ENCODE measurements around the gene HYI.

HYI gene

DNA sequence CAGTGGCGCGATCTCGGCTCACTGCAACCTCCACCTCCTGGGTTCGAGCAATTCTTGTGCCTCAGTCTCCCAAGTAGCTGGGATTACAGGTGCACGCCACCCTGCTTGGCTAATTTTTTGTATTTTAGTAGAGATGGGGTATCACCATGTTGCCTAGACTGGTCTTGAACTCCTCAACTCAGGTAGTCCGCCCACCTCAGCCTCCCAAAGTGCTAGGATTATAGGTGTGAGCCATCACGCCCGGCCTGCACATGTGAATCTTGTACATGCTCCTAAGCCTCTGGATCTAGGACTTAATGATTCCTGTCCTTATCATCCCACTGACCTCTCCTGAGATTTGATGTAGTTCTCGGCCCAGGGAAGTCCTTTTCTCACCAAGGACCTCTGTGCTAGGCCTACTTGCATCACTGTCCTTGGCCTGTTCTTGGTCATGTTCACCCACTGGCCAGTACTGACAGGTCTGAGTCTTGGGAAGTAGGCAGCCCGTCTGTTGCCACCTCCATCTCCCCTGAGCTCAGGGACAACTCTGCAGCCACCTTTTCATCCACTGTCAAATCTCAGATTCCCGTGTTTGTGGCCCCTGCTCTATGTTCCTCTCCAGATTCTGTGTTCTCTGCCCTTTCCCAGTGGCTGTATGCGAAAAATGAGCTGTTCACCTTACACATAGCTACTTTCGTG lies 9.4 kb downstream of the HYI start:
- DNase-seq, result no peak

DNA sequence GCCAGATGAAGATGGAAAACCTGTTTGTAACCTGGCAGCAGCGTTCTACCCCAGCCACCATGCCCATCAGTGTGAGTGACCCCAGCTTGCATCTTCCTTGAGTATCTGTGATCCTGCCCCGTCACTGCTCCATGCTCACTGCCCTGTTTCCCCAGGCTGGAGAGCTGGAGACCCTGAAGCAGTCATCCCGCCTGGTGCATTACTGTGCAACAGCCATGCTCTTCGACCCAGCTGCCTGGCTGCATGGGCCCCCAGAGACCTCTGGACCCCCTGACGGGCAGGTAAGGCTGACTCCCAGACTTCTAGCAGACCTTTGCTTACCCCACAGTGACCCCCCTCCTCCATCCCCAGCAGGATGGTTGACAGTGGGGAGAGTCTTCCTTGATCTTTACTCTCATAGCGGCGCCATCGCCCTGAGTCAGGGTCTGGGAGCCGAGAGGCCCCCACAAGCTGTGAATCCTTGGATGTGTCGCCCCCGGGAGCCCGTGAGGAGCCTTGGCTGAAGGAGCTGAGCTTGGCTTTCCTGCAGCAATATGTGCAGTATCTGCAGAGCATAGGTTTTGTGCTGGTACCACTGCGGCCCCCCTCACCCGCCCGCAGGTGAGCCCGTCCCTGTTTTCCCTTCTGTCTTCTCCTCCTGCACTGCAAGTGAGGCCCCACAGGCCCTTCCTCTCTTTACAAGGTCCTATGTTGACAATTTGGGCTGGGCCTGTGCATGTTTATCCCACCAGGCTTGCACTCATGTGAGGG lies 10.4 kb downstream of the HYI start:
- DNase-seq, result no peak

DNA sequence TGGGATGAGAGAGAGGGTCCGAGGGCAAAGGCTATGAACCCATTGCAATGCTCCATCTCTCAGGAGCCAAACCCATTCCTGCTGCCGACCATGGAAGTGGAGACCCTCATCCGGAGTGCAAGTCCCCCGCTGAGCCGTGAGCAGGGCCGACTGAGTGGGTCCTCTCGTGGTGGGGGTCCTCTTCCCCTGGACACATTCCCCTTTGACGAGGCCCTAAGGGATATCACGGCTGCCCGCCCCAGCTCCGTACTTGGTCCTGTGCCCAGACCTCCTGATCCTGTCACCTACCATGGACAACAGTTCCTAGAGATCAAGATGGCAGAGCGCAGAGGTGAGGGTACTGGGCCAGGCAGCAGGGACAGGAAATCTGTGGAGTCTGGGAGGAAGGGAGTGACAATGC lies 11.0 kb downstream of the HYI start:
- no peak for DNase-seq

DNA sequence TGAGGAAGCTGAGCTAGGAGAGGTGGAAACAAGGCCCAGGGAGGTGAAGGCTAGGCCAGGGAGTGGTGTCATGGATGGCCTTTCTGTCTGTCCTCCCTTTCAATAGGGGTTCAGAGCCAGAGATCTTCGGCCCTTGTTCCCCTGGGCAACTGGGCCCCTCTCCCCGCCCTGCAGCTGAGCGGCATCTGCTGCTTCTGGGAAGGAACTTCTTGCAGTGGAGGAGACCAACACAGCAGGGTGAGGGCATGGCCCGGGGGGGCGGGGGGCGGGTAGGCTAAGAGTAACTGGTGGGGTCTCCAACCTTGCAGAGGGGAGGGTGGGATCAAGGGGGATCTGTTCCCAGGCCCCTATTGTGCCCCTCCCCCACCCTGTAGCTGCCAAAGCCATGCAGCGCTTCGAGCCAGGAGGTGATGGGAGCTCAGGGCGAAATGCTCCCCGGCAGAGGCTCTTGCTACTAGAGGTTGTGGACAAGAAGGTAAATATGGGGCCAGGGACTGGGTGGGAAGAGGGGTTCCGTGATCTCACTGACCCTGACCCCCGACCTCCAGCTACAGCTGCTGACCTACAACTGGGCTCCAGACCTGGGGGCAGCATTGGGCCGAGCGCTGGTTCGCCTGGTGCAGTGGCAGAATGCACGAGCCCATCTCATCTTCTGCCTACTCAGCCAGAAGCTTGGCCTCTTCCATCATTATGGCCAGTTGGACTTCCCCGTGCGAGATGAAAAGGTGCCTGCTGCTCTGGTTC lies 11.7 kb downstream of the HYI start:
- DNase-seq, result no peak

DNA sequence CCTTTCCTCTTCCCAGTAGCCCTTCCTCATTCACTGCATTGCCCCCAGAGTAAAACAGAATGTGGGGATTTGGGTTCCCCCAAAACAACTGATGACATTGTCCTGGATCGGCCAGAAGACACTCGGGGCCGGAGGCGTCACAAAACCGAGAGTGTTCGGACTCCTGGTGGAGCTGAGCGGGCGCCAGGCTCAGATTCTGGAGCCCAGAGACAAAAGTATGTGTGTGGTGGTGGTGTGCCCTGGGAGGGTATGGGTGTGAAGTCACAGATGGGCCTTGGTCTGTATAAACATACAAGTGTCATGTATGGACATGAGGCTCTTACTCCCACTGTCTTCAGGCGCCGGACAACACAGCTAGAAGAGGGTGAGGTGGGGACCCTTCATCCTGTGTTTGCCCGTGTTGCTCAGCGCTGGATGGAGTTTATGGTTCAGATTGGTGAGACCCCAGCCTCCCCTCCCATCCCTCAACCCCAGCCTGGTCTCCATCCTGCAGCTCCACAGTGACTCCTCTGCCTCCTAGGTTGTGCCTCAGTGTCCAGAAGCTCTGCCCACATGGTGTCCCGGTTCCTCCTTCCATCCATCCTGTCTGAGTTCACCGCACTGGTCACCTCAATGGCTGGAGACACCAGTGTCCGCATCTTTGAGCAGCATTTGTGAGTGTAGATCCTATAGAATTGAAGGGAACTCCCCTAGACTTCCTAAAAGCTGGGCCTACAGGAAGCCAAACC lies 12.4 kb downstream of the HYI start:
- no peak for DNase-seq

DNA sequence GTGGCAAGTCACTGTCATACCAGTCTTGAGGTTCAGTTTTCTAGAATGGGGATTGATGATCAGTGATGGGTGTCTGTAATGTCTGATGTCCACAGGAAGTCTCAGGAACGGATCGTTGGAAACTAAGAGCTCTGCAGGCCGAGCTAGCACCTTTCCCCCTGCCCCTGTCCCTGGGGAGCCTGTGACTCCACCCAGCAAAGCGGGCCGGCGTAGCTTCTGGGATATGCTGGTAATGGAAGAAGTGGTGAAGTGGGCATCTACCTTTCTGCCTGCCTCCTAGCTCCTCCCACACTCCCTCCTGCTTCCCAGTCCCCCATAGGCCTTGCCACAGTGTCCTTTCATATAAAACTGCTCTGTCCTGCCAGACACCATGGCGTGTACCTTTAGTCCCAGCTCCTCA lies 13.4 kb downstream of the HYI start:
- no peak for DNase-seq

DNA sequence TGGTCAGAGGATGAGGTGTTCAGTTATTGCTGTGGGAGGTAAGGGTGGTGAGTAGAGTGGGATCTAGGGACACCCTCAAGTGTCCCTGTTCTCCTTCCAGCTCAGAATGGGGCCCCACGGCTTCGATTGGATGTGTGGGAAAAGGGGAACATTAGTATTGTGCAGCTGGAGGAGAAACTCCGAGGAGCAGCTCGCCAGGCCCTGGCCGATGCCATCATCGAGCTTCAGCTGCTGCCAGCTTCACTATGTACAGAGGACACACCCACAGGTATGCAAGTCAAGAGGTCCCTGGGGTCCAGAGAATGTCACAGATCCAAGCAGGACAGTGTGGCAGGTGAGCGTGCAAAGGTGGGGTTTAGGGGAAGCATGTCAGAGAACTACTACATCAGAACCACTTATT lies 13.9 kb downstream of the HYI start:
- no peak for DNase-seq

DNA sequence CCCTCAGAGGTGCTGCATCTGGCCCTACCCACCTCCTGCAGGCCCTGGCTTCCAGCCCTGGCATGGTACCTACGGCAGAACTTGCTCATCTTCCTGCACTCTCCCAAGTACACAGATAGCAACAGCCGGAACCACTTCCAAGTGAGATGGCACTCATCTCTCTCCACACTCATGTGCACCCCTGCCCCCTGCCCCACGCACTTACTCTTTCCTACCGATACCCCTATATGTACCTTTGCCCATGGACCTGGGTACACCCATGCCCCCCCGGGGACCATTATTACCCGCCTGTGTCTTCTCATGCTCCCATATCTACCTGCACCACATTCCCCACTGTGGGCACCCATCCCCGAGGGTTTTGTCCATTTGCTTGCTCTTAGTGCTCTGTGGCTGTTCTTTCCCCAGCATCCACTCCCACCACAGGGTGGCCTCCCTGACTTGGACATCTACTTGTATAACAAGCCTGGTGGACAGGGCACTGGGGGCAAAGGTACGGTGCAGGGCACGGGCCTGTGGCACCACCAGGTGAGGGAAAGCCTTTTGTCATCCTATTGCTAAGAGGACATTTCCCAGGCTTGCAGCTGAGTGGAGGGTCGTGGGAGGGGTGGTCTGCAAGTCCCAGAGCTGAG lies 14.7 kb downstream of the HYI start:
- DNase-seq, result no peak

DNA sequence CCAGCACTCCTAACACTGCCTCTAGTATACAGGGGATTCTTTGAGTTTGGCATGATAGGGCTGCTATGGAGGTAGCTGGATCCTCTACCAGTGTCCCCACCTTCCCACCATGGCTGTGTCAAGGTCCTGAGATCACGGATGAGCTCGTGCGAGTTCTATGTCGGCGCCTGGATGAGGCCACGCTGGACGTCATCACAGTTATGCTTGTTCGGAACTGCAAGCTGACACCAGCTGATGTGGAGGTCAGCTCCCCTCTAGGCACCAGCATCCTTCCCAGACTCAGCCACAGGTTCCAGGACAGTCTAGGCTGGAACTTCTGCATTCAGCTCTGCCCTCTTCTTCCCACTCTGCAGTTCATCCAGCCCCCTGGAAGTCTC lies 15.2 kb downstream of the HYI start:
- DNase-seq, result no peak

DNA sequence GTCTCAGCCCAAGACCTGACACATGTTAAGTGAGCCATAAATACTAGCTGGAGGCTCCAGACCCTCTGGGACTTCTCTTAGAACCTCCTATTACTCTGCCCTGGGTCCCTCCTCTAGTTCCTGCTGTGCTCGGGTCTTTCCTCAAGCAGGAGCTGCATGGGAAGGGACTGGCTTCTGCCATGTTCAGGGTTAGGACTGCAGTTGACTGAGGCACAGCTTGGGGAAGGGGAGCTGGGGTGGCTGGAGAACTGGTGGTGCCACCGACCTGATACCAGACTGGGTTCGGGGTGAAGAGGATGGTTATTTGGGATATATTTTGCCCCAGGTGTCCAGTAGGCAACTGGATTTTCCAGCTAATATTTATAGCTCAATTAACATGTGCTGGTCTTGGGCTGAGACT lies 15.7 kb downstream of the HYI start:
- no peak for DNase-seq

DNA sequence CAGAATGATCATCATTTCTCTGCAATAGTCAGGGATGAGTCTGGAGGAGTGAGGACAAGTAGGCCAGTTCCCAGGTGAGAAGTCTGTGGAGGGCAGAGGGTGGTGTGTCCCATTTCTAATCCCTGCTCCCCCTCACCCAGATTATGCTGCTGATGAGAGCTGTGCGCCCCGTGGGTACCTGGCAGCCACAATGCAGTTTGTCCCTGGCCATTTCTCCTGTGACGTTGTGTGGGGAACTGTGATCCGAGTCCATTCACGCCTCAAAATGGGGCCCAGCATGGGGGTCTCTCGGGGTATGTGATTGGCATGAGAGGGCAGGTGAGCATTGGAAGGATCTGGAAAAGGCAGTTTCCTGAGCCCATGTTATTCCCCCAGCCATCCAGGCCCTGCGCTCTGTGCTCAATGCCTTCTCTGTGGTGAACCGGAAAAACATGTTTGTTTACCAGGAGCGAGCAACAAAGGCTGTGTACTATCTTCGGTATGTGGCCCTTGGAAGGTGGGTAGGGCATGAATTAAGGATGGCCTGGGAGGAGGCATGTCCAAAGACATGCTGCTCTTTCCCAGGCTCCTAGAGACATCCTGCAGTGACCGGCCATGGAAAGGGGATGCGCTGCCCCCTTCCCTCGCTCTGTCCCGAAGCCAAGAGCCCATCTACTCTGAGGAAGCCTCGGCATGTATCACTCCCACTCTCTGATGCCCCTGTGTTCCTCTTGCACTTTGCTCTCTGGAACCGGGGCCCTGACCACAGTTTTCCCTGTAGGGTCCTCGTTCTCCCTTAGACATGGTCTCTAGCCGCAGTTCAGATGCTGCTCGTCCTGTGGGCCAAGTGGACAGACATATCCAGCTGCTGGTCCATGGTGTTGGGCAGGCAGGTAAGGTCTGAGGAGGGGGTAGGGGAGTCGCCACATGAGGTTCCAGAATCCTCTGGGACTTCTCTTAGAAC lies 16.4 kb downstream of the HYI start:
- DNase-seq, result no peak

DNA sequence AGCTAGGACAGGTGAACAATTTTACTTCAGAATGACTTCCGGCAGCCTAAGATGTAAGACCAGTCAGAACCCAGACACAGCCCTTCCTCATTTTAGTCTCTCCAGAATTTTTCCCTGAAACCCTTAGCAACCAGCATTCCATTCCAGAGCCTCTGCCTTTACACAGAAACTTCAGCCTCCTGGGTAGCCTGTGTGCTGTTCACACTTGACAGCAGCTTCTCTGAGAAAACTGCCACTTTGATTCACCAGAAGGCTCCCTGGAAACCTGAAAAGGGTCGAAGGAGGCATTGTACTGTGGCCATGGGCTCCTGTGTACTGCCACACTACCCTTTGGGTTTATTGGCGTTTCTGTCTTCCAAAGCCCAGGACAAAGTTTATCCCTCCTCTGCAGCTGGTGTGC lies 17.4 kb downstream of the HYI start:
- no peak for DNase-seq

DNA sequence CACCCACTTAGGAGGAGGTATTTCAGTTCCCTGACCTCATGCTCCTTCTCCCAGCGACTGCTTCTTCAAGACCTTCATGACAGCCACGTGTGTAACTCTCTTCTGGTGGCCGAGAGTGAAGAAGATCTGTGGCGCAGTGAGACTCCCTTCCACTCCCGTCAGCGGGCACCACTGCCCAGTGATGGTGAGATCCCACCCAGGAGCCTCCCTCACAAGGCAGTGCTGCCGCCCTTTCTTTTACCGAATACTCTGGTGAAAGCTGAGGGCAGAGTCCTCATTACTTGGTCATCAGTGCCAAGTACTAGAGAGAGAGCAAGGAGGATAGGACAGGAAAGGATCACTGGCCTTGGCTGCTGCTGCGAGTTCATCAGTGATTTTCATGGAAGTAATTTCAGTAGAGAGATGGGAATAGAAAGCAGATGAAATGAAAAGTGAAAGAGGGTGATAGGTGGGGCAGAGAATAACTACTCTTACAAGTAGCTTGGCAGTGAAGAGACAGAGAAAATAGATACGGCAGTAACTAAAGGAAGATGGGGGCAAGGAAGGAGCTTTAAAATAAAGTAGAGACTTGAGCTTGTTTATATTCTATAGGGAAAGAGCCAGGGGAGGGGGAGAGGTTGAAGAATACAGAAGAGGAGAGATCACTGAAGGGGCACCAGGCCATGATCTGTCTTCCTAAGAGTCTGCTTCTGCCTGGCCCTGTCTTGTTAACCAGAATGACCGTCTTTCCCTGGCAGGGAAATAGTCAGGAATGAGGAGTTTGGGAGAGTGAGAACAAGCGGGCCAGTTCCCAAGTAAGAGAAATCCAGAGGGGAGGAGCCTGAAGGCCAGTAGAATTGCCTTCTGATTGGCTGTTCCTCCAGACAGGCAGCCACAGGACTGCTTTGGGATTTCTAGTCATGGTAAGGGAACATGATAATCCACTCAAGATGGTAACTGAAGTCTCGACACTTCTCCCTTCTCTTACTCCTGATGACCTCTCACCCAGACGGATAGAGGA lies 18.3 kb downstream of the HYI start:
- no peak for DNase-seq

DNA sequence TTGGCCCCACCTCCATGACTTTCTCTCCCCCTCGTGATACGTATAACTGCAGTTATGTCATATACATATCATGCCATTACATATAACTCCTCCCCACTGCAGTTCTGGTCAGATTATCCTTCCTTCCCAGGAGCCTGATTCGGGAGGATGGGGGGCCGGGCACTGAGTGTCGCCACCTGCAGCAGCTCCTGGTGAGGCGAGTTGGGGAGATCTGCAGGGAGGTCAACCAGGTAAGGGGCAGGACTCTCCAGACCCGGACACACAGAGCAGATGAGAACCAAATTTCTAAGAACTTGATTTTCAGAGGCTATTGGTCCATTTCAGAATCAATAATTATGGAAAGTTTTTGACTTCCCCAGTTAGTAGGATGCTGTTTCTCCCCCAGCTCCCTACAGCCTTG lies 19.5 kb downstream of the HYI start:
- DNase-seq, result no peak

DNA sequence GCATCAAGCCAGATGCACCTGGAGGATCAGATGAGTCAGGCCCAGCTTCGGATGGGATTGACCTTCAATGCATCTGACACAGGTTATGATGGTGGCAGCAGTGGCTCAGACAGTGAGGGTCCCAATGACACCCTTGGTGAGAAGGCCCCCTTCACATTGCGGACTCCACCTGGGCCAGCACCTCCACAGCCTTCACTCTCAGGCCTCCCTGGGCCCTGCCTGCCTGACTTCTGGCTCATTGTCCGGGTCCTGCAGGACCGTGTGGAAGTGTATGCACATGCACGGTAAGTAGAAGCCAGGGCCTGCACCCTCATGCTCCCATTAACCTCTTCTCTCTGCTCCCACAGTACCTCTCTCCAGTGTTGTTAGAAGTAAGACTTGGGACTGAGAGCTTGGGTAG lies 20.8 kb downstream of the HYI start:
- DNase-seq, result no peak

DNA sequence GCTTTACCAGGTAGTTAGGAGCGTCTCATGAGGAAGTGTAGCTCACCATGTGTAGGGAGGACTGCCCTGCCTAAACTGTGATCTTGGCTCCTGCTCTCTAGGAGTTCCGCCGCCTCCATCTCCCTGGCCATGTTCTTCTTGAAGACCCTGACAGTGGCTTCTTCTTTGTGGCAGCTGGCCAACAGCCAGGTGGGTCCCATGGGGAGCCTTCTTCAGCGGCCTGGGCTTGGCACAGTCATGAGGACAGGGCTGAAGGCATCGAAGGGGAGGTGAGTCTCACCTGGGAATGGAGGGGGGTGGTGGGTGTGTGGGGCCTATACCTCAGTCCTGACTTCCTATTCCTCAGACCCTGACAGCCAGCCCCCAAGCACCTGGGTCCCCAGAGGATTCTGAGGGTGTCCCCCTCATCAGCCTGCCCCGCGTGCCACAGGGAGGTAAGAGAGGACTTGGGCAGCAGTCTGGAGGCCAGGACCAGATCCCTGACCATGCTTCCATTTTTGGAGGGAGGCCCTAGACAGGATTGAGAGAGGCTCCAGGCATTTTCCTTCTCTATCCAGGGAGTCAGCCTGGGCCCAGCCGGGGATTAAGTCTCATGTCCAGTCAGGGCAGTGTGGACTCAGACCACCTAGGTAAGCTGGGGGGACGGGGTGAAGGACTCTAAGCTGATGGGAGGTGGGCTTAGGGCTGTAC lies 21.4 kb downstream of the HYI start:
- DNase-seq, result no peak

DNA sequence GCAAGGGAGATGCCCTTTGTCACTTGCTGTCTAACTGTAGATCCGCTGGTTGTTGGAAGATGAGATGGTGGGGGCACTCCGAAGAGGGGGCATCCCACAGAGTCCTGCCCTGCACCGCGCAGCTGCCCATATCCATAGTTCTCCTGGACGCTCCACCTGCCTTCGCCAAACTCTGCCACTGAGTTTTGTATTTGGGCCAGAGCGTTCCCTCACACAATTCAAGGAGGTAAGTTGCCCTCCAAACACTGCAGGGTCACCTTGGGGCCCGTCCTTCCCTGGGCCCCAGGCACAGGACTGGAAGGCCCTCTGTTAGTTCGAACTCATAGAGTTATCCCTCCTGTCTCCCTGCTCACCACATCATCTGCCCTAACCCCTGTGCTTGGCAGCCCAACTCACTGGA lies 22.1 kb downstream of the HYI start:
- no peak for DNase-seq

DNA sequence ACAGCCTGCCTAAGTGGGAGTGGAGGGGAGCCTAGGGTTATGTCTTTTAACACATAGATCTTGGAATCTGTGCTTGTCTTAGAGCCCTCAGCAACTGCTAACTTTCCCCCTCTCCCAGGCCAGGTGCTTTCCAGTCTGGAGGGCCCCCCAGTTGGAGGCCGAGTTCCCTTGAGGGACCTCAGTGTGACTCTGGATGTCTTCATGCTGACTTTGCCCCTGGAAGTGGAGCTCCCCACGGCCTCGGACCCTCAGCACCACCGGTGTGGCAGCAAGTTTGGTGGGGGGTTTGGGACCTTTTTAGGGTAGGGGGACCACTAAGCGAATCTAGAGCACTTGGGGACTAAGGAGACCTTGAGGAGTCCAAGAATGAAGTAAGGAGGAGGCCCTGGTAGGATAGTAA lies 22.9 kb downstream of the HYI start:
- no peak for DNase-seq

DNA sequence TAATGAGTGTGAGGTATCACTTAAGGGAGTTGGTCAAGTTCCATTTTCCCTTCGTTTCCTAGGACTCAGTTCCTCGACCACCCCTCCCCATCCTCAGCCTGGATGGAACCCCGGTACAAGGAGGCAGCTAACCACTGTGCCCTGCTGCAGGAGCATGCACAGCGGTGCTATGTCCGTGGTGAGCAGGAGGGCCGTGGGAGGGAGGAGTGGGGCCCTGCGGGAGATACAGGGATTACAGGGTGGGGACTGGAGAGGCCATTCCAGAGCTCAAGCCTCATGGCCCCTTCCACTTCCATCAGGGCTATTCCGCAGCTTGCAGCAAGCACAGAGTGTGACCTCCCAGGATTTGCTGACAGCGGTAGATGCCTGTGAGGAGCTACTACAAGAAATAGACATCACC lies 25.8 kb downstream of the HYI start:
- no peak for DNase-seq

DNA sequence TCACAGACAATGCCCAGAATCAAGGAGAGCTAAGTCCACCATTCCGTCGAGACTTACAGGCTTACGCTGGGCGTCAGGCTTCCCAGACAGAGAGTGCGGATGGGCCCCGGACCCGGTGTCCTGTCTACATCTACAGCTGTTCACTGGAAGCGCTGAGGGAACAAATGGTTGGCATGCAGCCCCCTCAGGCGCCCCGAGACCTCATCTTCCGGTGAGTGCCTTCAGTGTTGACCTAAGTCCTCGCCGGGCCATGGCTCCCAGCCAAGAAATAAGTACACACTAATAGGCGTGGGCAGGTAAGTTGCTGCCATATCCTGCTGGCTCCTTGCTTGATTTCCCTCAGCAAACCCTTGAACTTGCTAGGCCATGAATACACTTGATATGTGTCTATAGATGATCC lies 26.2 kb downstream of the HYI start:
- DNase-seq, result no peak
